ENCODE data around the gene IER3. TPM values are rescaled to one million over a fixed set of nuclear protein-coding genes. Genes with fewer than 3 reads are reported as not detected.

The IER3 gene
- total and polyA plus RNA-seq, 2 of the 13 experiments (the other 11 are each of a cell fraction or from before 2014, with no cell fraction given): 51.1 to 131 TPM

DNA sequence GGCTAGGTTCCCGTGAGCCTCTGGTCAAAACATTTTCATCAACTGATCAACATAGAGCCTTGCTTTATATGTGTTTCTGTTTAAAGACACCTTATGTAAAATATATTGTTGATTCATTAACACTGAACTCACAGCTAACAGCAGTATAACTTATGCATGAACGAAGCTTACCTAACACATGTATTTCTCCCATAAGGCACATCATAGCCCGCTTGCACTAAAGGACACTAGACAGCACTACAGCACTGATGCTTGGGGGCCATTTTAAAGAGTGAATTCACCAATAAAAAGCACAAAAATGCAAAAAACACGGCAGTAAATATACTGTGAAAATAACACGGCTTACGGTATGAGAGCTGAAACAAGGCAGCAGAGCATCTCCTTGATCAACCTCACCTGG lies 5.8 kb downstream of the IER3 start (continued):
- TF ChIP-seq ZNF260 (CRISPR knock-in tag; IDR thresholded peaks at IDR 0.05; ENCODE audit: borderline replicate concordance, low read depth) (no peak), GZF1 (CRISPR knock-in tag; IDR thresholded peaks at IDR 0.05) (no peak), ZNF30 (CRISPR knock-in tag; IDR thresholded peaks at IDR 0.05) (no peak), ZSCAN31 (CRISPR knock-in tag; IDR thresholded peaks at IDR 0.05; ENCODE audit: low read depth) (no peak)

DNA sequence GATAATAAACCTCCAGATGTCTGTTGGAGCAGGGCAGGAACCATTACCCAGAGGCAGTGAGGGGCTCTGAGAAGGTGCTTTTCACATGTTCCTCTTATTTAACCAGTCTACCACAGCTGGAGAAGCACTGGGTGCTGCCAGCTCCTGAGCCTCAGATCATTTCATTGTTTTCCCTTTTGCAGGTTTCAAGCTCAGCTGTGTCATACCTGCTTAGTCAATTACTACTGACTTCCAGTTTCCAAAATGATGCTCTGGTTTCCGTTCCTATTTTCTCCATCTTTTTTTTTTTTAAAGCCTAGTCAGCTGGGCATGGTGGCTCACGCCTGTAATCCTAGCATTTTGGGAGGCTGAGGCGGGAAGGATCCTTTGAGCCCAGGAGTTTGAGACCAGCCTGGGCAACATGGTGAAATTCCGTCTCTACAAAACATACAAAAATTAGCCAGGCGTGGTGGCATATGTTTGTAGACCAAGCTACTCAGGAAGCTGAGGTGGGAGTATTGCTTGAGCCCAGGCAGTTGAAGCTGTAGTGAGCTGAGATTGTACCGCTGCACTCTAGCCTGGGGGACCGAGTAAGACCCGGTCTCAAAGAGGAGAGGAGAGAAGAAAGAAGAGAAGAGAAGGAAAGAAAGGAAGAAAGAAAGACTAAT lies 8.6 kb downstream of the IER3 start:
- 98% methylated on average over 8 of the region's 8 CpGs for WGBS (ENCODE audit: low lambda C conversion rate)
- ChIA-PET CTCF (ENCODE audit: low intra/inter-chr PET ratio, low total read pairs) (no interaction called here), POLR2A (interaction anchor here (1.3 to 16.9 kb wide), 2 partner anchors 14 to 31 kb away, joined by 3 to 414 read pairs; no protein-coding TSS in a partner anchor)
- TF ChIP-seq, protein P1, sequence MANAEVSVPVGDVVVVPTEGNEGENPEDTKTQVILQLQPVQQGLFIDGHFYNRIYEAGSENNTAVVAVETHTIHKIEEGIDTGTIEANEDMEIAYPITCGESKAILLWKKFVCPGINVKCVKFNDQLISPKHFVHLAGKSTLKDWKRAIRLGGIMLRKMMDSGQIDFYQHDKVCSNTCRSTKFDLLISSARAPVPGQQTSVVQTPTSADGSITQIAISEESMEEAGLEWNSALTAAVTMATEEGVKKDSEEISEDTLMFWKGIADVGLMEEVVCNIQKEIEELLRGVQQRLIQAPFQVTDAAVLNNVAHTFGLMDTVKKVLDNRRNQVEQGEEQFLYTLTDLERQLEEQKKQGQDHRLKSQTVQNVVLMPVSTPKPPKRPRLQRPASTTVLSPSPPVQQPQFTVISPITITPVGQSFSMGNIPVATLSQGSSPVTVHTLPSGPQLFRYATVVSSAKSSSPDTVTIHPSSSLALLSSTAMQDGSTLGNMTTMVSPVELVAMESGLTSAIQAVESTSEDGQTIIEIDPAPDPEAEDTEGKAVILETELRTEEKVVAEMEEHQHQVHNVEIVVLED (CRISPR knock-in tag; IDR thresholded peaks at IDR 0.05; ENCODE audit: borderline replicate concordance): no peak
- TF ChIP-seq POLR2G (IDR thresholded peaks at IDR 0.05; ENCODE audit: low read depth, low read length): 0 out of 2 replicates have a peak, but pooled peaks have one; percentile 12
- H3K79me2 ChIP-seq (ENCODE audit: insufficient read depth, low read length): peaks cover 3% of the 10 kb centered on the region
- in situ Hi-C loops (cut with HindIII; ENCODE audit: extremely low pct_ligation_motif_present, low pct_unique_long_range_greater_than_20kb) (no loop called here), intact Hi-C loops (cut with micrococcal nuclease; ENCODE audit: unreplicated experiment) (no loop called here)
- BruUV-seq (replicated peaks): no TSS peak
- H3K4me2 ChIP-seq (ENCODE audit: low read depth, low read length): no peak overlapping the region
- no peak overlapping the region for H3K9ac ChIP-seq (ENCODE audit: insufficient read depth, low read depth, low read length)
- ATAC-seq (no peak), FAIRE-seq (no peak), DNase-seq (ENCODE audit: low spot score) (no peak)
- H3K4me3 ChIP-seq (replicated peaks in 1 of 3; ENCODE audit: insufficient read depth in 1 of 3, low read depth in 2 of 3, low read length in 3 of 3): no peak overlapping the region
- H3K36me3 ChIP-seq (replicated peaks in 1 of 2; ENCODE audit: control insufficient read depth in 1 of 2, insufficient read depth in 2 of 2, low read length in 2 of 2): peaks cover 9 to 52% of the 10 kb centered on the region in 2 experiments
- H4K20me1 ChIP-seq (ENCODE audit: insufficient read depth, low read length): no peaks in the 10 kb centered on the region
- no peak overlapping the region for H2AFZ ChIP-seq (ENCODE audit: low read length)
- no peaks in the 10 kb centered on the region for H3K27me3 ChIP-seq (ENCODE audit: control insufficient read depth in 1 of 2, insufficient read depth in 2 of 2, low read length in 2 of 2)
- no peak overlapping the region for H3K27ac ChIP-seq (ENCODE audit: extremely low read length, insufficient read depth, low read length)
- H3K9me3 ChIP-seq (ENCODE audit: low read length): no peaks in the 10 kb centered on the region
- H3K4me1 ChIP-seq (ENCODE audit: insufficient read depth, low read length): peaks cover 47% of the 10 kb centered on the region
